WTC11 (cell line): ENCODE data around the gene CISD2. TPM values are rescaled to one million over a fixed set of nuclear protein-coding genes. Genes with fewer than 3 reads are reported as not detected.

Experiments used
- ATAC-seq: fragments of 200-7000 bp; cut with Tn5 transposase; 2 replicates; pipeline ENCODE4 v1.10.0; 2021; ENCODE audit warnings: mild to moderate bottlenecking, moderate library complexity
- CTCF ChIA-PET: fragments of 300-600 bp; sonication (Branson Sonifier 250); formaldehyde crosslinking; loops from one replicate; lab custom pipeline; 2021; ENCODE audit warnings: antibody characterized with exemption; lab: Charles Lee
- POLR2A ChIA-PET: fragments of 350-600 bp; sonication (Branson Sonifier 250); formaldehyde crosslinking; loops from one replicate; lab custom pipeline; 2021; ENCODE audit warnings: antibody characterized with exemption; lab: Charles Lee
- DNase-seq: peaks from one replicate; pipeline ENCODE4 v3.0.0; 2021; ENCODE audit warnings: low spot score
- H3K27ac Mint-ChIP-seq: 2 replicates; pipeline ENCODE4 v1.8.0; 2021; ENCODE audit warnings: mixed read lengths
- H3K27me3 Mint-ChIP-seq: 2 replicates; pipeline ENCODE4 v1.8.0; 2021; ENCODE audit warnings: low read depth, mild to moderate bottlenecking, moderate library complexity, mixed read lengths
- H3K36me3 Mint-ChIP-seq: 2 replicates; pipeline ENCODE4 v1.8.0; 2021; ENCODE audit warnings: mixed read lengths
- H3K4me1 Mint-ChIP-seq: 2 replicates; pipeline ENCODE4 v1.8.0; 2022; ENCODE audit warnings: mixed read lengths
- H3K4me3 Mint-ChIP-seq: 2 replicates; pipeline ENCODE4 v1.8.0; 2021; ENCODE audit warnings: mild to moderate bottlenecking, moderate library complexity, mixed read lengths
- H3K9me3 Mint-ChIP-seq: 2 replicates; pipeline ENCODE4 v1.8.0; 2021; ENCODE audit warnings: mixed read lengths
- CREB1 ChIP-seq: sonication (generic); formaldehyde crosslinking; IDR thresholded peaks from 2 replicates; pipeline ENCODE4 v1.8.0; 2023; ENCODE audit warnings: mild to moderate bottlenecking, missing genetic modification reagents
- CREM ChIP-seq: sonication (generic); formaldehyde crosslinking; IDR thresholded peaks from 2 replicates; pipeline ENCODE4 v1.8.1; 2022; ENCODE audit warnings: mild to moderate bottlenecking, missing genetic modification reagents, moderate library complexity
- ETV6 ChIP-seq: sonication (generic); formaldehyde crosslinking; IDR thresholded peaks from 2 replicates; pipeline ENCODE4 v1.8.1; 2022; ENCODE audit warnings: mild to moderate bottlenecking, missing genetic modification reagents
- FOXK1 ChIP-seq: sonication (generic); formaldehyde crosslinking; IDR thresholded peaks from 2 replicates; pipeline ENCODE4 v1.8.0; 2022; ENCODE audit warnings: mild to moderate bottlenecking, moderate library complexity, missing genetic modification reagents
- GABPB1 ChIP-seq: sonication (generic); formaldehyde crosslinking; IDR thresholded peaks from 2 replicates; pipeline ENCODE4 v1.8.1; 2023; ENCODE audit warnings: mild to moderate bottlenecking, missing genetic modification reagents
- KAT7 ChIP-seq: sonication (generic); formaldehyde crosslinking; IDR thresholded peaks from 2 replicates; pipeline ENCODE4 v1.8.1; 2023; ENCODE audit warnings: missing genetic modification reagents, mild to moderate bottlenecking, borderline replicate concordance
- NR1H2 ChIP-seq: sonication (generic); formaldehyde crosslinking; IDR thresholded peaks from 2 replicates; pipeline ENCODE4 v1.9.0; 2021; ENCODE audit warnings: mild to moderate bottlenecking, moderate library complexity, missing genetic modification reagents
- PRRX2 ChIP-seq: fragments of 250-450 bp; sonication (Bioruptor Pico); IDR thresholded peaks from 2 replicates; pipeline ENCODE4 v1.8.0; 2021; ENCODE audit warnings: mild to moderate bottlenecking
- SMAD4 ChIP-seq: sonication (generic); formaldehyde crosslinking; IDR thresholded peaks from 2 replicates; pipeline ENCODE4 v1.8.0; 2022; ENCODE audit warnings: mild to moderate bottlenecking, missing genetic modification reagents
- ZNF138 ChIP-seq: sonication (generic); formaldehyde crosslinking; conservative IDR thresholded peaks from 2 replicates; pipeline ENCODE4 v1.8.1; 2022; ENCODE audit warnings: mild to moderate bottlenecking, moderate library complexity, missing genetic modification reagents
- ZNF219 ChIP-seq: sonication (generic); formaldehyde crosslinking; IDR thresholded peaks from 2 replicates; pipeline ENCODE4 v1.8.0; 2023; ENCODE audit warnings: missing genetic modification reagents, mild to moderate bottlenecking, borderline replicate concordance
- ZNF232 ChIP-seq: sonication (generic); formaldehyde crosslinking; IDR thresholded peaks from 2 replicates; pipeline ENCODE4 v1.8.0; 2022; ENCODE audit warnings: mild to moderate bottlenecking, missing genetic modification reagents
- ZNF416 ChIP-seq: fragments of 250-450 bp; sonication (Bioruptor Pico); IDR thresholded peaks from 2 replicates; pipeline ENCODE4 v1.9.0; 2021; ENCODE audit warnings: mild to moderate bottlenecking, inconsistent platforms
- ZNF425 ChIP-seq: fragments of 250-450 bp; sonication (Bioruptor Pico); conservative IDR thresholded peaks from 2 replicates; pipeline ENCODE4 v1.9.0; 2021; ENCODE audit warnings: mild to moderate bottlenecking
- total RNA-seq: library from RNA; stranded (reverse); gene quantifications from 3 replicates; pipeline ENCODE4 v1.2.3, GENCODE V29; 2021
- TF ChIP-seq, protein P1 (sequence below): fragments of 250-450 bp; sonication (Bioruptor Pico); IDR thresholded peaks from 2 replicates; pipeline ENCODE4 v1.9.0; 2021; ENCODE audit warnings: mild to moderate bottlenecking
- TF ChIP-seq, protein P2 (sequence below): fragments of 250-450 bp; sonication (Bioruptor Pico); IDR thresholded peaks from 2 replicates; pipeline ENCODE4 v2.1.2; 2022; ENCODE audit warnings: mild to moderate bottlenecking, moderate library complexity
- TF ChIP-seq, protein P3 (sequence below): sonication (generic); formaldehyde crosslinking; IDR thresholded peaks from 2 replicates; pipeline ENCODE4 v1.8.0; 2023; ENCODE audit warnings: missing genetic modification reagents, mild to moderate bottlenecking, borderline replicate concordance
- TF ChIP-seq, protein P4 (sequence below): sonication (generic); formaldehyde crosslinking; IDR thresholded peaks from 2 replicates; pipeline ENCODE4 v1.8.0; 2022; ENCODE audit warnings: mild to moderate bottlenecking, missing genetic modification reagents

The CISD2 gene
- total RNA-seq, 1 experiment from 2014 or later, result 30.0 TPM

GRCh38 chr4:102862016-102862415 is 6.8 kb upstream of the CISD2 start:
- POLR2A ChIA-PET, result no interaction called here
- Mint-ChIP-seq H3K36me3 (peaks cover 28% of the 10 kb centered on the region), H3K27me3 (no peaks in the 10 kb centered on the region), H3K27ac (no peak overlapping the region), H3K9me3 (peaks cover 27% of the 10 kb centered on the region)
- no peak for DNase-seq
- CTCF ChIA-PET, result no interaction called here
- no peak for TF ChIP-seq GABPB1 (CRISPR knock-in tag)
- TF ChIP-seq ZNF425 (CRISPR knock-in tag), result no peak
- no peak for TF ChIP-seq SMAD4 (CRISPR knock-in tag)
- no peak for TF ChIP-seq FOXK1 (CRISPR knock-in tag)
- TF ChIP-seq ETV6, result no peak
- no peak for TF ChIP-seq ZNF232 (CRISPR knock-in tag)
- no peak for TF ChIP-seq CREM
- no peak for TF ChIP-seq ZNF416 (CRISPR knock-in tag)
- no peak for TF ChIP-seq CREB1 (CRISPR knock-in tag)
- no peak for TF ChIP-seq NR1H2 (CRISPR knock-in tag)
- TF ChIP-seq ZNF219, result no peak
- TF ChIP-seq, protein P1, sequence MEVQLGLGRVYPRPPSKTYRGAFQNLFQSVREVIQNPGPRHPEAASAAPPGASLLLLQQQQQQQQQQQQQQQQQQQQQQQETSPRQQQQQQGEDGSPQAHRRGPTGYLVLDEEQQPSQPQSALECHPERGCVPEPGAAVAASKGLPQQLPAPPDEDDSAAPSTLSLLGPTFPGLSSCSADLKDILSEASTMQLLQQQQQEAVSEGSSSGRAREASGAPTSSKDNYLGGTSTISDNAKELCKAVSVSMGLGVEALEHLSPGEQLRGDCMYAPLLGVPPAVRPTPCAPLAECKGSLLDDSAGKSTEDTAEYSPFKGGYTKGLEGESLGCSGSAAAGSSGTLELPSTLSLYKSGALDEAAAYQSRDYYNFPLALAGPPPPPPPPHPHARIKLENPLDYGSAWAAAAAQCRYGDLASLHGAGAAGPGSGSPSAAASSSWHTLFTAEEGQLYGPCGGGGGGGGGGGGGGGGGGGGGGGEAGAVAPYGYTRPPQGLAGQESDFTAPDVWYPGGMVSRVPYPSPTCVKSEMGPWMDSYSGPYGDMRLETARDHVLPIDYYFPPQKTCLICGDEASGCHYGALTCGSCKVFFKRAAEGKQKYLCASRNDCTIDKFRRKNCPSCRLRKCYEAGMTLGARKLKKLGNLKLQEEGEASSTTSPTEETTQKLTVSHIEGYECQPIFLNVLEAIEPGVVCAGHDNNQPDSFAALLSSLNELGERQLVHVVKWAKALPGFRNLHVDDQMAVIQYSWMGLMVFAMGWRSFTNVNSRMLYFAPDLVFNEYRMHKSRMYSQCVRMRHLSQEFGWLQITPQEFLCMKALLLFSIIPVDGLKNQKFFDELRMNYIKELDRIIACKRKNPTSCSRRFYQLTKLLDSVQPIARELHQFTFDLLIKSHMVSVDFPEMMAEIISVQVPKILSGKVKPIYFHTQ, result no peak
- no peak for TF ChIP-seq PRRX2 (CRISPR knock-in tag)
- TF ChIP-seq, protein P2, sequence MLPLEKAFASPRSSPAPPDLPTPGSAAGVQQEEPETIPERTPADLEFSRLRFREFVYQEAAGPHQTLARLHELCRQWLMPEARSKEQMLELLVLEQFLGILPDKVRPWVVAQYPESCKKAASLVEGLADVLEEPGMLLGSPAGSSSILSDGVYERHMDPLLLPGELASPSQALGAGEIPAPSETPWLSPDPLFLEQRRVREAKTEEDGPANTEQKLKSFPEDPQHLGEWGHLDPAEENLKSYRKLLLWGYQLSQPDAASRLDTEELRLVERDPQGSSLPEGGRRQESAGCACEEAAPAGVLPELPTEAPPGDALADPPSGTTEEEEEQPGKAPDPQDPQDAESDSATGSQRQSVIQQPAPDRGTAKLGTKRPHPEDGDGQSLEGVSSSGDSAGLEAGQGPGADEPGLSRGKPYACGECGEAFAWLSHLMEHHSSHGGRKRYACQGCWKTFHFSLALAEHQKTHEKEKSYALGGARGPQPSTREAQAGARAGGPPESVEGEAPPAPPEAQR (CRISPR knock-in tag), result no peak
- TF ChIP-seq, protein P3, sequence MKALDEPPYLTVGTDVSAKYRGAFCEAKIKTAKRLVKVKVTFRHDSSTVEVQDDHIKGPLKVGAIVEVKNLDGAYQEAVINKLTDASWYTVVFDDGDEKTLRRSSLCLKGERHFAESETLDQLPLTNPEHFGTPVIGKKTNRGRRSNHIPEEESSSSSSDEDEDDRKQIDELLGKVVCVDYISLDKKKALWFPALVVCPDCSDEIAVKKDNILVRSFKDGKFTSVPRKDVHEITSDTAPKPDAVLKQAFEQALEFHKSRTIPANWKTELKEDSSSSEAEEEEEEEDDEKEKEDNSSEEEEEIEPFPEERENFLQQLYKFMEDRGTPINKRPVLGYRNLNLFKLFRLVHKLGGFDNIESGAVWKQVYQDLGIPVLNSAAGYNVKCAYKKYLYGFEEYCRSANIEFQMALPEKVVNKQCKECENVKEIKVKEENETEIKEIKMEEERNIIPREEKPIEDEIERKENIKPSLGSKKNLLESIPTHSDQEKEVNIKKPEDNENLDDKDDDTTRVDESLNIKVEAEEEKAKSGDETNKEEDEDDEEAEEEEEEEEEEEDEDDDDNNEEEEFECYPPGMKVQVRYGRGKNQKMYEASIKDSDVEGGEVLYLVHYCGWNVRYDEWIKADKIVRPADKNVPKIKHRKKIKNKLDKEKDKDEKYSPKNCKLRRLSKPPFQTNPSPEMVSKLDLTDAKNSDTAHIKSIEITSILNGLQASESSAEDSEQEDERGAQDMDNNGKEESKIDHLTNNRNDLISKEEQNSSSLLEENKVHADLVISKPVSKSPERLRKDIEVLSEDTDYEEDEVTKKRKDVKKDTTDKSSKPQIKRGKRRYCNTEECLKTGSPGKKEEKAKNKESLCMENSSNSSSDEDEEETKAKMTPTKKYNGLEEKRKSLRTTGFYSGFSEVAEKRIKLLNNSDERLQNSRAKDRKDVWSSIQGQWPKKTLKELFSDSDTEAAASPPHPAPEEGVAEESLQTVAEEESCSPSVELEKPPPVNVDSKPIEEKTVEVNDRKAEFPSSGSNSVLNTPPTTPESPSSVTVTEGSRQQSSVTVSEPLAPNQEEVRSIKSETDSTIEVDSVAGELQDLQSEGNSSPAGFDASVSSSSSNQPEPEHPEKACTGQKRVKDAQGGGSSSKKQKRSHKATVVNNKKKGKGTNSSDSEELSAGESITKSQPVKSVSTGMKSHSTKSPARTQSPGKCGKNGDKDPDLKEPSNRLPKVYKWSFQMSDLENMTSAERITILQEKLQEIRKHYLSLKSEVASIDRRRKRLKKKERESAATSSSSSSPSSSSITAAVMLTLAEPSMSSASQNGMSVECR (CRISPR knock-in tag), result no peak
- TF ChIP-seq ZNF138 (CRISPR knock-in tag), result no peak
- TF ChIP-seq, protein P4, sequence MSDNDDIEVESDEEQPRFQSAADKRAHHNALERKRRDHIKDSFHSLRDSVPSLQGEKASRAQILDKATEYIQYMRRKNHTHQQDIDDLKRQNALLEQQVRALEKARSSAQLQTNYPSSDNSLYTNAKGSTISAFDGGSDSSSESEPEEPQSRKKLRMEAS, result no peak
- TF ChIP-seq KAT7 (CRISPR knock-in tag), result no peak
- TF ChIP-seq, all 79 proteins: peak for 0
- Mint-ChIP-seq H3K4me3 (no peak overlapping the region), H3K4me1 (peaks cover 14% of the 10 kb centered on the region)
- ATAC-seq, result no peak
